GM12873 (cell line): ENCODE results near the gene PTPRN2.

Source experiments
- TF ChIP-seq, protein P1 (sequence below): IDR thresholded peaks from 2 replicates; pipeline ENCODE4 v1.5.1; 2012; ENCODE audit warnings: low read depth, mild to moderate bottlenecking, moderate library complexity, low read length, control low read depth; ENCODE audit not compliant: insufficient read depth; ENCODE audit errors: missing control alignments

PTPRN2 gene

DNA sequence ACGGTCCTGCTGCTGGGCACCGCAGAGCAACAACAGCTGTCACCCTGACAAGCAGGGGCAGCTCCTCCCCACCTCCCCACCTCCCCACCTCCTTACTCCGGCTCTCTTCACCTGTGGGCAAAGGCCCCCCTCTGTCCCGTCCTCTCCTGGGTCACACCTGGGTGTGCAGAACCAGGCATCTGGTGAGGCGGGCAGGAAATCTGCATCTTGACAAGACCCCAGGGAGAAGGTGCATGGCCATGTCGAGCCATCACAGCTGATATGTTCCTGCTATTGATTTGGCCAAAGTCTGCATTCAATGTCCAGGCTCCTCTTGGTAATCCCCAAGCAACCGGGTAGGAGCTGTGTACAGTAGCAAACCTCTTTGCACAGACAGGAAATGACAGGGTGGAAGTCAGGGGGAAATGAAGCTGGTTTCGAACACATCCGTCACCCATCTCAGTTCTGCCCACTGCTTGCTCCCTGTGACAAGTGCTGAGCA is 696.7 kb downstream of the PTPRN2 start:
- TF ChIP-seq, protein P1, sequence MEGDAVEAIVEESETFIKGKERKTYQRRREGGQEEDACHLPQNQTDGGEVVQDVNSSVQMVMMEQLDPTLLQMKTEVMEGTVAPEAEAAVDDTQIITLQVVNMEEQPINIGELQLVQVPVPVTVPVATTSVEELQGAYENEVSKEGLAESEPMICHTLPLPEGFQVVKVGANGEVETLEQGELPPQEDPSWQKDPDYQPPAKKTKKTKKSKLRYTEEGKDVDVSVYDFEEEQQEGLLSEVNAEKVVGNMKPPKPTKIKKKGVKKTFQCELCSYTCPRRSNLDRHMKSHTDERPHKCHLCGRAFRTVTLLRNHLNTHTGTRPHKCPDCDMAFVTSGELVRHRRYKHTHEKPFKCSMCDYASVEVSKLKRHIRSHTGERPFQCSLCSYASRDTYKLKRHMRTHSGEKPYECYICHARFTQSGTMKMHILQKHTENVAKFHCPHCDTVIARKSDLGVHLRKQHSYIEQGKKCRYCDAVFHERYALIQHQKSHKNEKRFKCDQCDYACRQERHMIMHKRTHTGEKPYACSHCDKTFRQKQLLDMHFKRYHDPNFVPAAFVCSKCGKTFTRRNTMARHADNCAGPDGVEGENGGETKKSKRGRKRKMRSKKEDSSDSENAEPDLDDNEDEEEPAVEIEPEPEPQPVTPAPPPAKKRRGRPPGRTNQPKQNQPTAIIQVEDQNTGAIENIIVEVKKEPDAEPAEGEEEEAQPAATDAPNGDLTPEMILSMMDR = no peak

DNA sequence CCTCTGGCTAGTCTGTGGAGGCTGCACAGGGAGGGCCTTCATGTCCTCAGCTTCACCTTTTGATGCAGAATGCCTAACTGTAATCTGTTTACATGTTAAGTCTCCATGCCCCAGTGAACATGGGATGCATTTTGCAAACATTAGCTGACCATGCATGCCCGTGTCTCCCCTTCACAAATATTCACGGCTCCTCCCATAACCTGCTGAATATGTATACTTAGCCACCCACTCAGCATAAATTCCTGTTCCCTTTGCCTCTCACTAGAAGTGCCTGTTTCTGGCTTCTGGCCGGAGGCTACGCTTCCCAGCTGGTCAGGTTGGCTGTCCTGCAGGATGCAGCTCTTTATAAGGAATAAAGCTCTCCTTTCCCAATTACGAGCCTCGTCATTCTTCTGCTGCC is 698.1 kb downstream of the PTPRN2 start:
- TF ChIP-seq, protein P1 = no peak

DNA sequence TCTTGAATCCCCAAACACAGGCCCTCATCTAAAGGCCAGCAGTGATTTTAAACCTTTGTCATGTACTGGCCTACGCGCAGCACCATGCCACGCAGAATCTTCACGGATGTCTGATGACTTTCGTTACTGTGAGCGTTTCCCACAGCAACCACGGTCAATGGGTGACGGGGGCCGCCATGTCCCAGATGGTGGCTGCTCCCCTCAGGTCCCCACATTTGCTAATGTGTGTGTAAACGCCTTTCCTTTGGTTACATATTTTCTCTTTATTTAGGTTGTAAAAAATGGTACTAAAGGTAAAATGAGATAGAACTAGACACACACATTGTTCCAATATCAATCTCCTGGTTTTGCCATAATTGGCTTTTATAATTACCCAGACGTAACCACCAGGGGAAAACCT is 699.0 kb downstream of the PTPRN2 start:
- TF ChIP-seq, protein P1 = no peak

DNA sequence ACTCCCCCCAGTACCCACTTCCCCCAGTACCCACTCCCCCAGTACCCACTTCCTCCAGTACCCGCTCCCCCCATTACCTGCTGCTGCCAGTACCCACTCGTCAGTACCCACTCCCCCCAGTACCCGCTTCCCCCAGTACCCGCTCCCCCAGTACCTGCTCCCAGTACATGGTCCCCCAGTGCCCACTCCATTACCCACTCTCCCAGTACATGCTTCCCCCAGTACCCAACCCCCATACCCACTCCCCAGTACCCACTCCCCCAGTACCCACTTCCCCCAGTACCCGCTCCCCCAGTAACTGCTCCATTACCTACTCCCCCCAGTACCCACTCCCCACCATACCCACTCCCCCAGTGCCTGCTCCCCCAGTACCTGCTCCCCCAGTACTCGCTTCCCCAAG is 700.2 kb downstream of the PTPRN2 start:
- TF ChIP-seq, protein P1 = no peak

DNA sequence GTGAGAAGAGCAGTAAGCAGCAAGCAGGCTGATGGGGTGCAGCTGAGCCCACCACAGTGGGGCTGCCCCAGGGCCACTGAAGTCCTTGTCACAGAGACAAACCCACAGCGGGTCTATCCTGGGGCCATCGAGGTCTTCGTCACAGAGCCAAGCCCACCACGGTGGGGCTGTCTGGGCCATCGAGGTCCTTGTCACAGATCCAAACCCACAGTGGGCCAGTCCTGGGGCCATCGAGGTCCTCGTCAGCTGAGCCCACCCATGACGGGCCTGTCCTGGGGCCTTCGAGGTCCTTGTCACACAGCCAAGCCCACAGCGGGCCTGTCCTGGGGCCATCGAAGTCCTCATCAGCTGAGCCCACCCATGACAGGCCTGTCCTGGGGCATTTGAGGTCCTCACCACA is 700.9 kb downstream of the PTPRN2 start:
- TF ChIP-seq, protein P1 = no peak

DNA sequence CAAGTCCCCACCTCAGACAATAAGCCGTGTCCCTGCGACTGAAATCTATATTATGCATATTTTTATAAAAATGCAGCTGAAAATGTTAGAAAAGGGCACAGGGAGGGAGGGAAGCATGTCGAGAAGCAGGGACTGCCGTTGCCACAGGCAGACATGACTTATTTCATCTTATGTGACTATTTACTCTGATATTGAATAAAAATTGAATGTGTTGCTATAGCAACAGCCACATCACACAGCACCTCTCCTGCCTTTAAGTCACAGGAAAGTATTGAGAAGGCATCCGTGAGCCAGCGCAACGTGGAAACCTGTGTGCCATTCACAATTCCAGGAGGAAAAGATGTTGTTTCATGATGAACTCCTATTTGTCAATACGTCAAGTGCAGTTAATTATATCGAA is 701.4 kb downstream of the PTPRN2 start:
- TF ChIP-seq, protein P1 = no peak

DNA sequence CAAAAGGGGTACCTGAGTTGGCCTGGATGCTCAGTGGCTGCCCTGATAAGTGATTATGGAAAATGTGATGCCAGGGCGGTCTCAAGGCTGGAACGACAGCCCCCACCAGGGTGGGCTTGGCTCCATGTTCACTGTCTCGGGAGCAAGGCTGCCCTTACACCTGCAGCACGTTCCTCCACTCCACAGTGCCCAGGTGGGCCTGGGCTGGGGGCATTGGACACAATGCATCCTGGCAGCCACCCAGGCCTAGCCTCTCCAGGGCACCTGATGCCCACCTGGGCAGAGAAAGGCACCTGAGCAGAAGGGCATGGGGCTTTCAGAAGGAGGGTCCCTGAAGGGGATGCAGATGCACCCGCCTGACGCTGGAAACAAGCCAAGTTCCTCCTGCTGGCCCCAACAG is 702.5 kb downstream of the PTPRN2 start:
- TF ChIP-seq, protein P1 = no peak
